K562 (cell line): ENCODE measurements around the gene S100G. TPM values are rescaled to one million over a fixed set of nuclear protein-coding genes. Genes with fewer than 3 reads are reported as not detected.

Source experiments
- ATAC-seq: fragments of 200-7000 bp; cut with Tn5 transposase; 3 replicates; pipeline ENCODE4 v1.9.1; 2020; ENCODE audit warnings: moderate library complexity
- BruUV-seq: library from RNA; stranded (reverse); fragments of 400-500 nt; replicated peaks from 2 replicates; lab custom pipeline; 2021; lab: Mats Ljungman, UMichigan
- CTCF ChIA-PET: fragments of 300-600 bp; formaldehyde crosslinking; extraction: SDS; loops from one replicate; lab custom pipeline; 2021; ENCODE audit warnings: low intra/inter-chr PET ratio; lab: Yijun Ruan, JAX
- POLR2A ChIA-PET: fragments of 300-600, 350-650 bp; sonication (Branson Sonifier 250); formaldehyde crosslinking; extraction: SDS; loops from one replicate; lab custom pipeline; 2021; ENCODE audit warnings: antibody characterized with exemption, inconsistent platforms; lab: Yijun Ruan, JAX
- DNase-seq, 4 experiments: peaks; one replicate each; pipeline versions ENCODE4 v3.0.0 to v3.0.0-alpha.2; 2011 to 2018; ENCODE audit warnings: low spot score in 3 of 4, mixed read lengths in 3 of 4; ENCODE audit errors: extremely low read depth in 1 of 4
- FAIRE-seq: peaks from 2 replicates; lab custom pipeline; 2011; peaks lifted over from hg19 to GRCh38; lab: Jason Lieb, UNC
- H2AFZ ChIP-seq: 2 replicates; pipeline ENCODE4 v1.6.0; 2011; ENCODE audit warnings: low read depth, low read length, control low read depth, inconsistent platforms
- H3K27ac ChIP-seq: fragments of 200-600 bp; 3 replicates; pipeline ENCODE4 v1.8.0; 2011; ENCODE audit warnings: low read depth, mild to moderate bottlenecking, control low read depth, inconsistent platforms, low read length, moderate library complexity, mixed read lengths; ENCODE audit errors: extremely low read depth
- H3K27me3 ChIP-seq, 2 experiments: fragments of 300-600 bp in 1 of 2; 2 replicates in 1 of 2; 3 replicates in 1 of 2; pipeline versions ENCODE4 v1.6.0 to v1.8.0; 2011; ENCODE audit warnings: inconsistent platforms in 2 of 2, low read length in 2 of 2, mild to moderate bottlenecking in 1 of 2, mixed read lengths in 1 of 2, moderate library complexity in 1 of 2; ENCODE audit not compliant: control insufficient read depth in 2 of 2, insufficient read depth in 2 of 2
- H3K36me3 ChIP-seq: fragments of 300-600 bp; 3 replicates; pipeline ENCODE4 v1.8.0; 2011; ENCODE audit warnings: mild to moderate bottlenecking, low read length, inconsistent platforms; ENCODE audit not compliant: control insufficient read depth, insufficient read depth
- H3K4me1 ChIP-seq, 2 experiments: fragments of 200-600 bp in 1 of 2; replicated peaks in 1 of 2; 2 replicates in 1 of 2; 3 replicates in 1 of 2; pipeline versions ENCODE4 v1.5.1 to v1.8.0; 2011; ENCODE audit warnings: inconsistent platforms in 2 of 2, low read length in 2 of 2, mild to moderate bottlenecking in 1 of 2, mixed read lengths in 1 of 2, moderate library complexity in 1 of 2; ENCODE audit not compliant: control insufficient read depth in 2 of 2, insufficient read depth in 2 of 2
- H3K4me2 ChIP-seq: 2 replicates; pipeline ENCODE4 v1.6.1; 2011; ENCODE audit warnings: low read length, control low read depth, inconsistent platforms, mixed read lengths; ENCODE audit not compliant: insufficient read depth
- H3K4me3 ChIP-seq: fragments of 200-600 bp; sonication (generic), shearing (Covaris generic); 2 replicates; pipeline ENCODE4 v1.5.1; 2016; ENCODE audit warnings: control low read depth, inconsistent platforms
- H3K79me2 ChIP-seq: fragments of 200-600 bp; 3 replicates; pipeline ENCODE4 v1.8.0; 2011; ENCODE audit warnings: low read length, inconsistent platforms; ENCODE audit not compliant: control insufficient read depth, insufficient read depth
- H3K9ac ChIP-seq, 2 experiments: 2 replicates each; pipeline versions ENCODE4 v1.6.0 to v1.6.1; 2011; ENCODE audit warnings: low read depth in 2 of 2, low read length in 2 of 2, control low read depth in 1 of 2, inconsistent platforms in 1 of 2, mild to moderate bottlenecking in 1 of 2, mixed read lengths in 1 of 2; ENCODE audit not compliant: insufficient read depth in 1 of 2
- H3K9me1 ChIP-seq: one replicate; pipeline ENCODE4 v1.6.0; 2011; ENCODE audit warnings: inconsistent platforms, mild to moderate bottlenecking, low read length, moderate library complexity; ENCODE audit not compliant: control insufficient read depth, insufficient read depth
- H3K9me3 ChIP-seq: replicated peaks from 2 replicates; pipeline ENCODE4 v1.5.1; 2011; ENCODE audit warnings: low read depth, low read length, inconsistent platforms; ENCODE audit not compliant: control insufficient read depth, insufficient read depth
- H4K20me1 ChIP-seq: replicated peaks from 2 replicates; pipeline ENCODE4 v1.6.1; 2011; ENCODE audit warnings: low read length, inconsistent platforms, mixed read lengths; ENCODE audit not compliant: control insufficient read depth, insufficient read depth
- ADNP ChIP-seq: fragments of 200-800 bp; sonication (Bioruptor generic); IDR thresholded peaks from 2 replicates; pipeline ENCODE4 v1.6.1; 2016; ENCODE audit warnings: missing genetic modification characterization, missing compliant biosample characterization
- BRF1 ChIP-seq: IDR thresholded peaks from 3 replicates; pipeline ENCODE4 v1.6.1; 2011; ENCODE audit warnings: borderline replicate concordance, mild to moderate bottlenecking; ENCODE audit not compliant: insufficient read length; ENCODE audit errors: extremely low read depth
- EWSR1 ChIP-seq: fragments of 450-650 bp; IDR thresholded peaks from 2 replicates; pipeline ENCODE4 v1.6.1; 2018; ENCODE audit warnings: borderline replicate concordance, mild to moderate bottlenecking, low read depth, moderate library complexity; ENCODE audit not compliant: partially characterized antibody
- KDM5B ChIP-seq: fragments of 200-600 bp; sonication (generic); IDR thresholded peaks from 2 replicates; pipeline ENCODE4 v1.6.1; 2012; ENCODE audit warnings: low read depth, mild to moderate bottlenecking, moderate library complexity, low read length, control low read depth, inconsistent platforms; ENCODE audit not compliant: insufficient replicate concordance
- KHSRP ChIP-seq: fragments of 450-650 bp; IDR thresholded peaks from 2 replicates; pipeline ENCODE4 v1.6.1; 2017
- MYBL2 ChIP-seq, 2 experiments: fragments of 450-650 bp in 1 of 2; sonication (generic) in 1 of 2; formaldehyde crosslinking in 1 of 2; IDR thresholded peaks; 2 replicates each; pipeline versions ENCODE4 v1.6.1 to v1.8.1; 2017 to 2022; ENCODE audit warnings: borderline replicate concordance in 1 of 2, inconsistent platforms in 1 of 2, low read depth in 1 of 2, mild to moderate bottlenecking in 1 of 2, missing genetic modification reagents in 1 of 2, moderate library complexity in 1 of 2
- NELFE ChIP-seq: IDR thresholded peaks from 2 replicates; pipeline ENCODE4 v1.6.1; 2011; ENCODE audit warnings: mild to moderate bottlenecking; ENCODE audit not compliant: insufficient read depth, insufficient read length
- SMAD4 ChIP-seq: fragments of 250-450 bp; sonication (Bioruptor Pico); conservative IDR thresholded peaks from 2 replicates; pipeline ENCODE4 v1.8.0; 2021; ENCODE audit warnings: inconsistent platforms, mild to moderate bottlenecking, moderate library complexity
- U2AF1 ChIP-seq: fragments of 200-400 bp; formaldehyde crosslinking; optimal IDR thresholded peaks from 2 replicates; pipeline ENCODE3; 2017; ENCODE audit warnings: mild to moderate bottlenecking, low read depth, low read length, moderate library complexity
- ZBTB26 ChIP-seq: fragments of 450-650 bp; formaldehyde crosslinking; IDR thresholded peaks from 2 replicates; pipeline ENCODE4 v1.4.0; 2022; ENCODE audit warnings: missing genetic modification characterization
- ZFX ChIP-seq: sonication (generic); formaldehyde crosslinking; IDR thresholded peaks from 2 replicates; pipeline ENCODE4 v1.8.0; 2022; ENCODE audit warnings: mild to moderate bottlenecking, missing genetic modification reagents, moderate library complexity
- ZNF79 ChIP-seq: fragments of 250-450 bp; sonication (Bioruptor Pico); IDR thresholded peaks from 2 replicates; pipeline ENCODE4 v1.4.0; 2020; ENCODE audit warnings: low read depth, mild to moderate bottlenecking, moderate library complexity
- WGBS: fragments of 100-300 bp; shearing (Covaris generic); methylation state at CpG from one replicate; pipeline ENCODE4 v1.1.6; 2016; ENCODE audit warnings: low coverage, mixed read lengths; ENCODE audit not compliant: insufficient coverage; ENCODE audit errors: missing lambda C conversion rate; 5-methylcytosine and 5-hydroxymethylcytosine counted together
- in situ Hi-C: fragments of 300-500 bp; cut with MboI; formaldehyde crosslinking; loops from 4 replicates; pipeline ENCODE4 v1.15.0; 2018; ENCODE audit warnings: inconsistent platforms, mixed read lengths
- intact Hi-C: fragments of 100-400 bp; cut with micrococcal nuclease; formaldehyde crosslinking; loops from 2 replicates; pipeline ENCODE4 v1.14.2; 2022
- polyA plus RNA-seq, 8 experiments: library from polyadenylated mRNA; depleted of rRNA in 4 of 8; stranded (reverse) in 5 of 8; unstranded in 3 of 8; fragments of >200 nt; fragmentation: Nextera tagmentation in 2 of 8; fragmentation: Illumina TruSeq in 1 of 8; extraction: Ambion mirVana in 2 of 8; extraction: Trizol in 1 of 8; gene quantifications; 2 replicates each; pipeline versions ENCODE4 v1.2.1 to v1.2.3, GENCODE V29; 2011 to 2014; ENCODE audit warnings: inconsistent platforms in 1 of 8, missing spikeins in 1 of 8
- total RNA-seq, 7 experiments: library from RNA; depleted of rRNA in 6 of 7; stranded (reverse); fragments of >200 nt in 6 of 7; fragmentation: Illumina TruSeq in 2 of 7; extraction: Trizol in 2 of 7; gene quantifications; 2 replicates each; pipeline versions ENCODE4 v1.2.1 to v1.2.3, GENCODE V29; 2011 to 2021; ENCODE audit warnings: low replicate concordance in 1 of 7
- TF ChIP-seq, protein P1 (sequence below): sonication (generic); formaldehyde crosslinking; IDR thresholded peaks from 2 replicates; pipeline ENCODE4 v1.8.0; 2022; ENCODE audit warnings: mild to moderate bottlenecking, missing genetic modification reagents

S100G gene
- total and polyA plus RNA-seq, 9 of the 15 experiments (the other 6 are each of a cell fraction or from before 2014, with no cell fraction given), result not detected

- H3K9ac ChIP-seq, result no peak overlapping the region
- intact Hi-C loops (no loop called here), in situ Hi-C loops (no loop called here)
- WGBS, result 68% methylated on average over 6 of the region's 6 CpGs
- H3K4me1 ChIP-seq, result no peaks in the 10 kb centered on the region
- H4K20me1 ChIP-seq, result no peaks in the 10 kb centered on the region
- H3K9me1 ChIP-seq, result no peaks in the 10 kb centered on the region
- FAIRE-seq (no peak), DNase-seq (no peak), ATAC-seq (no peak)
- H3K4me2 ChIP-seq, result no peak overlapping the region
- no peaks in the 10 kb centered on the region for H3K9me3 ChIP-seq
- H3K4me3 ChIP-seq, result no peak overlapping the region
- TF ChIP-seq ZFX (CRISPR knock-in tag) (no peak), MYBL2 (IDR thresholded peaks at IDR 0.05; ENCODE audit: low read depth) (no peak), MYBL2 (CRISPR knock-in tag; IDR thresholded peaks at IDR 0.05; ENCODE audit: borderline replicate concordance) (no peak), BRF1 (no peak)
- H3K27ac ChIP-seq, result no peak overlapping the region
- no TSS peak for BruUV-seq
- POLR2A ChIA-PET, result interaction anchor here (0.7 kb wide), 1 partner anchor 1340 kb away, joined by 5 read pairs; no protein-coding TSS in a partner anchor
- H3K79me2 ChIP-seq, result no peaks in the 10 kb centered on the region
- H3K27me3 ChIP-seq, result no peaks in the 10 kb centered on the region
- H3K36me3 ChIP-seq, result peaks cover 15% of the 10 kb centered on the region; the same call in 1 of the 3 replicates
- CTCF ChIA-PET, result no interaction called here
- no peak overlapping the region for H2AFZ ChIP-seq
These were observed 37.6 kb upstream of the S100G start for GRCh38 chrX:16612257-16612897.

DNA sequence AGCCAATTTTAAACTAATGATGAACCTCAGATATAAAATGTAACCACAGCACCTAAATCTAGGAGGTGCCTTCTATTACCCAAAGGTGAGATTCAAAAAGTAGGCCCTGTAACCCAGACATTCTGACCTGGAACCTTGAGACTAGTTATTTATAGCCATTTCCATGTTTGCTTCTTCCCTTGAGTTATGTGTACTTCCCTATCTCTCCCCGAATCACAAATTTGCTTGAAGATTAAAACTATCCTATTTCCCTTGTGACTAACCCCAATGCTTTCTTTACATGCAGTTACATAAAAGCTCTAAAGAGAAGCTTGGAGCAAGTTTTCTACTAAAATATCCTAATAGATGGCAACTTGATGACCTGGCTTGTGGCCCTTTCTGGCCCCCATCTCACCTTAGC, 32.6 kb upstream of the S100G start:
- no peak for TF ChIP-seq SMAD4 (CRISPR knock-in tag)
- no peak for TF ChIP-seq ZNF79 (CRISPR knock-in tag)
- TF ChIP-seq U2AF1, result no peak
- TF ChIP-seq, protein P1, sequence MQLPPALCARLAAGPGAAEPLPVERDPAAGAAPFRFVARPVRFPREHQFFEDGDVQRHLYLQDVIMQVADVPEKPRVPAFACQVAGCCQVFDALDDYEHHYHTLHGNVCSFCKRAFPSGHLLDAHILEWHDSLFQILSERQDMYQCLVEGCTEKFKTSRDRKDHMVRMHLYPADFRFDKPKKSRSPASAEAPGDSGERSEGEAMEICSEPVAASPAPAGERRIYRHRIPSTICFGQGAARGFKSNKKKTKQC (CRISPR knock-in tag), result no peak
- TF ChIP-seq ADNP, result no peak
- TF ChIP-seq KDM5B, result no peak
- TF ChIP-seq ZBTB26 (CRISPR knock-in tag), result no peak
- TF ChIP-seq KHSRP, result no peak
- no peak for TF ChIP-seq NELFE
- no peak for TF ChIP-seq EWSR1
- FAIRE-seq (no peak), ATAC-seq (no peak), DNase-seq (no peak)
- Histone ChIP-seq H3K9me1 (no peaks in the 10 kb centered on the region), H3K36me3 (peaks cover 15% of the 10 kb centered on the region; the same call in 1 of the 3 replicates), H3K4me3 (no peak overlapping the region), H4K20me1 (no peaks in the 10 kb centered on the region), H3K4me2 (no peak overlapping the region), H3K27ac (no peak overlapping the region), H3K27me3 (no peaks in the 10 kb centered on the region), H3K79me2 (no peaks in the 10 kb centered on the region), H3K9me3 (no peaks in the 10 kb centered on the region), H3K4me1 (no peaks in the 10 kb centered on the region), H2AFZ (no peak overlapping the region), H3K9ac (no peak overlapping the region)
- CTCF ChIA-PET, result no interaction called here
- POLR2A ChIA-PET, result no interaction called here
- WGBS, result 75% methylated on average over 1 of the region's 1 CpG
- in situ Hi-C loops, result no loop called here
- no TSS peak for BruUV-seq
- intact Hi-C loops, result no loop called here
